HCT116 (cell line): ENCODE results near the gene ZBTB2.

Experiments
- CTCF ChIP-seq, 3 experiments: fragments of 200-600 bp in 1 of 3; sonication (generic) in 1 of 3; IDR thresholded peaks in 2 of 3; conservative IDR thresholded peaks in 1 of 3; 2 replicates each; pipeline ENCODE4 v1.5.1; 2012 to 2017; ENCODE audit warnings: low read depth in 2 of 3, low read length in 2 of 3, antibody characterized with exemption in 1 of 3, borderline replicate concordance in 1 of 3, control low read depth in 1 of 3, mild to moderate bottlenecking in 1 of 3, mixed read lengths in 1 of 3, mixed run types in 1 of 3, moderate library complexity in 1 of 3; ENCODE audit not compliant: insufficient read depth in 1 of 3
- EZH2 ChIP-seq: fragments of 200-600 bp; sonication (generic); IDR thresholded peaks from 2 replicates; pipeline ENCODE4 v1.6.1; 2017; ENCODE audit warnings: antibody characterized with exemption, mixed run types
- MAX ChIP-seq: IDR thresholded peaks from 2 replicates; pipeline ENCODE4 v1.6.1; 2012
- POLR2AphosphoS5 ChIP-seq: IDR thresholded peaks from 2 replicates; pipeline ENCODE4 v1.6.1; 2011; ENCODE audit warnings: mild to moderate bottlenecking, low read depth, low read length, moderate library complexity
- ZBTB33 ChIP-seq: IDR thresholded peaks from 2 replicates; pipeline ENCODE4 v1.6.1; 2011; ENCODE audit warnings: mild to moderate bottlenecking, low read length, moderate library complexity; ENCODE audit not compliant: insufficient replicate concordance; ENCODE audit errors: extremely low read depth

GRCh38 chr6:151317103-151317994 is 74.0 kb downstream of the ZBTB2 start:
- TF ChIP-seq CTCF (IDR thresholded peaks at IDR 0.05 in 2 of 3, conservative IDR thresholded peaks at IDR 0.05 in 1 of 3; ENCODE audit: borderline replicate concordance in 1 of 3, insufficient read depth in 1 of 3, low read depth in 2 of 3, low read length in 2 of 3) (no peak), POLR2AphosphoS5 (no peak), EZH2 (no peak), ZBTB33 (no peak), MAX (no peak)
